HepG2 (cell line): ENCODE data around the gene PUS3. TPM values are rescaled to one million over a fixed set of nuclear protein-coding genes. Genes with fewer than 3 reads are reported as not detected.

Experiments used
- CREB1 ChIP-seq, 2 experiments: fragments of 450-650 bp in 1 of 2; IDR thresholded peaks; 2 replicates each; pipeline ENCODE4 v1.6.1; 2016 to 2017; ENCODE audit warnings: control low read depth in 1 of 2, mild to moderate bottlenecking in 1 of 2, missing compliant biosample characterization in 1 of 2, missing genetic modification characterization in 1 of 2
- FOSL1 ChIP-seq: sonication (generic); formaldehyde crosslinking; IDR thresholded peaks from 2 replicates; pipeline ENCODE4 v1.9.0; 2021; ENCODE audit warnings: missing genetic modification reagents, borderline replicate concordance
- FOSL2 ChIP-seq: sonication (generic); formaldehyde crosslinking; IDR thresholded peaks from 2 replicates; pipeline ENCODE4 v1.4.0; 2020; ENCODE audit warnings: missing genetic modification reagents
- IKZF4 ChIP-seq: sonication (generic); formaldehyde crosslinking; IDR thresholded peaks from 2 replicates; pipeline ENCODE4 v1.5.1; 2020; ENCODE audit warnings: borderline replicate concordance, mild to moderate bottlenecking, low read depth, missing genetic modification reagents; ENCODE audit errors: not compliant biosample characterization
- KDM3A ChIP-seq: IDR thresholded peaks from 2 replicates; pipeline ENCODE4 v1.6.1; 2018; ENCODE audit warnings: low read depth, missing compliant biosample characterization
- POLR2G ChIP-seq: fragments of 200-400 bp; formaldehyde crosslinking; IDR thresholded peaks from 2 replicates; pipeline ENCODE4 v1.6.1; 2018; ENCODE audit warnings: mild to moderate bottlenecking, low read depth, low read length, moderate library complexity
- REL ChIP-seq: sonication (generic); formaldehyde crosslinking; conservative IDR thresholded peaks from 2 replicates; pipeline ENCODE4 v1.8.0; 2022; ENCODE audit warnings: mild to moderate bottlenecking, missing genetic modification reagents, moderate library complexity
- SAP130 ChIP-seq: IDR thresholded peaks from 2 replicates; pipeline ENCODE4 v1.6.1; 2016; ENCODE audit warnings: low read depth
- SRF ChIP-seq: IDR thresholded peaks from 2 replicates; pipeline ENCODE4 v1.6.1; 2011; ENCODE audit warnings: mild to moderate bottlenecking, low read depth, low read length, moderate library complexity
- ZNF780A ChIP-seq: sonication (generic); formaldehyde crosslinking; IDR thresholded peaks from 2 replicates; pipeline ENCODE4 v1.8.0; 2022; ENCODE audit warnings: mild to moderate bottlenecking, missing genetic modification reagents, moderate library complexity
- polyA plus RNA-seq, 8 experiments: library from polyadenylated mRNA; depleted of rRNA in 3 of 8; stranded (reverse) in 7 of 8; unstranded in 1 of 8; fragments of >200 nt; fragmentation: Illumina TruSeq in 4 of 8; extraction: Trizol in 4 of 8; gene quantifications; 2 replicates each; pipeline versions ENCODE4 v1.2.1 to v1.2.3, GENCODE V29; 2011 to 2016; ENCODE audit warnings: low read depth in 4 of 8, missing spikeins in 1 of 8, mixed read lengths in 1 of 8; ENCODE audit not compliant: insufficient read depth in 1 of 8
- total RNA-seq, 5 experiments: library from RNA; depleted of rRNA; stranded (reverse); fragments of >200 nt; fragmentation: Illumina TruSeq; extraction: Trizol; gene quantifications; 2 replicates each; pipeline ENCODE4 v1.2.3, GENCODE V29; 2016; ENCODE audit warnings: low read depth in 1 of 5
- TF ChIP-seq, protein P1 (sequence below), 2 experiments: sonication (generic) in 1 of 2; formaldehyde crosslinking in 1 of 2; IDR thresholded peaks; 2 replicates each; pipeline versions ENCODE4 v1.4.0 to v1.6.1; 2016 to 2020; ENCODE audit warnings: borderline replicate concordance in 1 of 2, low read depth in 1 of 2, mild to moderate bottlenecking in 1 of 2, missing genetic modification reagents in 1 of 2
- TF ChIP-seq, protein P2 (sequence below): sonication (generic); formaldehyde crosslinking; IDR thresholded peaks from 2 replicates; pipeline ENCODE4 v1.5.1; 2020; ENCODE audit warnings: mild to moderate bottlenecking, moderate library complexity, missing genetic modification reagents
- TF ChIP-seq, protein P3 (sequence below): sonication (generic); formaldehyde crosslinking; IDR thresholded peaks from 2 replicates; pipeline ENCODE4 v1.5.0; 2020; ENCODE audit warnings: mild to moderate bottlenecking, missing genetic modification reagents
- TF ChIP-seq, protein P4 (sequence below): sonication (generic); formaldehyde crosslinking; IDR thresholded peaks from 2 replicates; pipeline ENCODE4 v1.4.0; 2020; ENCODE audit warnings: missing genetic modification reagents

PUS3 gene
- total and polyA plus RNA-seq, 2 of the 13 experiments (the other 11 are each of a cell fraction or from before 2014, with no cell fraction given): 6.0 to 18.2 TPM

DNA sequence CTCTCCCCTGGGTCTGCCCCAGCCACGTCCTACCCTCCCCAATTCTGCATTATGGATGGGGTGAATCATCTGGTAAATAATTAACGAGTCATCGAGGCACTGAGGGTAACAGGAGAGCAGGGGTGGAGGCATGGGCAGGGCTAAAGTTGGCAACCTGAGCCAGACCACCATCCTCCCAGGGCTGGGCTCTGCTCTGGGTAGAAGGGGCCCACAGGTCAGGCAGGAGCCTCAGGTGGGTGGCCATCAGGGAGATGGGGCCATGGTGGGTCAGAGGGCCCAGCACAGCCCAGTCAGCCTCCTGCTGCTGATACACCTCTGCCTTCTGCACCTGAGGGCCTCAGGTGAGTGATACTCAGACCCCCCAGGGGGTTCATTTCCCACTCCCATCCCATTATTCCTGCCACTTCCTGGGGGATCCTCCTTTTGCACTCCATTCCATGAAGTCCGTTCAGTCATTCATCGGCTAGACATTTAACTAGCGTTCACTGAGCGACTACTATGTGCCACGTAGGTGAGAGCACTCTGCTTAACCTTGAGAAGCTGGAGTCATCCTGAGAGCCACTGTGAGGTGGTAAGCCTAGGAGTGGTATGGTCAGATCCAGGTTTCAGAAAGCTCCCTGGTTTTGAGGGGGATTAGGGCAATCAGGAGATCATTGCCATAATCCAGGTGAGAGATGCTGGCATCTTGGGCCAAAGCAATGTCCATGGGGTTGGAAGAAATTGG is 43.0 kb upstream of the PUS3 start, which contains the start of gene VSIG10L2 (continued):
- TF ChIP-seq CREB1 (IDR thresholded peaks at IDR 0.05) (no peak), CREB1 (CRISPR knock-in tag; IDR thresholded peaks at IDR 0.05) (no peak), REL (CRISPR knock-in tag) (no peak), SRF (no peak), KDM3A (CRISPR knock-in tag) (no peak), FOSL1 (CRISPR knock-in tag) (no peak), ZNF780A (CRISPR knock-in tag) (no peak), IKZF4 (no peak), POLR2G (no peak), SAP130 (CRISPR knock-in tag) (peak; percentile 21; the same call in 1 of the 2 replicates), FOSL2 (CRISPR knock-in tag) (peak; percentile 90)
- TF ChIP-seq, protein P1, sequence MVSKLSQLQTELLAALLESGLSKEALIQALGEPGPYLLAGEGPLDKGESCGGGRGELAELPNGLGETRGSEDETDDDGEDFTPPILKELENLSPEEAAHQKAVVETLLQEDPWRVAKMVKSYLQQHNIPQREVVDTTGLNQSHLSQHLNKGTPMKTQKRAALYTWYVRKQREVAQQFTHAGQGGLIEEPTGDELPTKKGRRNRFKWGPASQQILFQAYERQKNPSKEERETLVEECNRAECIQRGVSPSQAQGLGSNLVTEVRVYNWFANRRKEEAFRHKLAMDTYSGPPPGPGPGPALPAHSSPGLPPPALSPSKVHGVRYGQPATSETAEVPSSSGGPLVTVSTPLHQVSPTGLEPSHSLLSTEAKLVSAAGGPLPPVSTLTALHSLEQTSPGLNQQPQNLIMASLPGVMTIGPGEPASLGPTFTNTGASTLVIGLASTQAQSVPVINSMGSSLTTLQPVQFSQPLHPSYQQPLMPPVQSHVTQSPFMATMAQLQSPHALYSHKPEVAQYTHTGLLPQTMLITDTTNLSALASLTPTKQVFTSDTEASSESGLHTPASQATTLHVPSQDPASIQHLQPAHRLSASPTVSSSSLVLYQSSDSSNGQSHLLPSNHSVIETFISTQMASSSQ (IDR thresholded peaks at IDR 0.05; ENCODE audit: low read depth): peak; percentile 85
- TF ChIP-seq, protein P1 (CRISPR knock-in tag; IDR thresholded peaks at IDR 0.05; ENCODE audit: borderline replicate concordance): peak; percentile 63; the same call in 1 of the 2 replicates
- TF ChIP-seq, protein P2, sequence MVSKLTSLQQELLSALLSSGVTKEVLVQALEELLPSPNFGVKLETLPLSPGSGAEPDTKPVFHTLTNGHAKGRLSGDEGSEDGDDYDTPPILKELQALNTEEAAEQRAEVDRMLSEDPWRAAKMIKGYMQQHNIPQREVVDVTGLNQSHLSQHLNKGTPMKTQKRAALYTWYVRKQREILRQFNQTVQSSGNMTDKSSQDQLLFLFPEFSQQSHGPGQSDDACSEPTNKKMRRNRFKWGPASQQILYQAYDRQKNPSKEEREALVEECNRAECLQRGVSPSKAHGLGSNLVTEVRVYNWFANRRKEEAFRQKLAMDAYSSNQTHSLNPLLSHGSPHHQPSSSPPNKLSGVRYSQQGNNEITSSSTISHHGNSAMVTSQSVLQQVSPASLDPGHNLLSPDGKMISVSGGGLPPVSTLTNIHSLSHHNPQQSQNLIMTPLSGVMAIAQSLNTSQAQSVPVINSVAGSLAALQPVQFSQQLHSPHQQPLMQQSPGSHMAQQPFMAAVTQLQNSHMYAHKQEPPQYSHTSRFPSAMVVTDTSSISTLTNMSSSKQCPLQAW (CRISPR knock-in tag): peak; percentile 66; the same call in 1 of the 2 replicates
- TF ChIP-seq, protein P3, sequence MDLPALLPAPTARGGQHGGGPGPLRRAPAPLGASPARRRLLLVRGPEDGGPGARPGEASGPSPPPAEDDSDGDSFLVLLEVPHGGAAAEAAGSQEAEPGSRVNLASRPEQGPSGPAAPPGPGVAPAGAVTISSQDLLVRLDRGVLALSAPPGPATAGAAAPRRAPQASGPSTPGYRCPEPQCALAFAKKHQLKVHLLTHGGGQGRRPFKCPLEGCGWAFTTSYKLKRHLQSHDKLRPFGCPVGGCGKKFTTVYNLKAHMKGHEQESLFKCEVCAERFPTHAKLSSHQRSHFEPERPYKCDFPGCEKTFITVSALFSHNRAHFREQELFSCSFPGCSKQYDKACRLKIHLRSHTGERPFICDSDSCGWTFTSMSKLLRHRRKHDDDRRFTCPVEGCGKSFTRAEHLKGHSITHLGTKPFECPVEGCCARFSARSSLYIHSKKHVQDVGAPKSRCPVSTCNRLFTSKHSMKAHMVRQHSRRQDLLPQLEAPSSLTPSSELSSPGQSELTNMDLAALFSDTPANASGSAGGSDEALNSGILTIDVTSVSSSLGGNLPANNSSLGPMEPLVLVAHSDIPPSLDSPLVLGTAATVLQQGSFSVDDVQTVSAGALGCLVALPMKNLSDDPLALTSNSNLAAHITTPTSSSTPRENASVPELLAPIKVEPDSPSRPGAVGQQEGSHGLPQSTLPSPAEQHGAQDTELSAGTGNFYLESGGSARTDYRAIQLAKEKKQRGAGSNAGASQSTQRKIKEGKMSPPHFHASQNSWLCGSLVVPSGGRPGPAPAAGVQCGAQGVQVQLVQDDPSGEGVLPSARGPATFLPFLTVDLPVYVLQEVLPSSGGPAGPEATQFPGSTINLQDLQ (CRISPR knock-in tag): no peak
- TF ChIP-seq, protein P4, sequence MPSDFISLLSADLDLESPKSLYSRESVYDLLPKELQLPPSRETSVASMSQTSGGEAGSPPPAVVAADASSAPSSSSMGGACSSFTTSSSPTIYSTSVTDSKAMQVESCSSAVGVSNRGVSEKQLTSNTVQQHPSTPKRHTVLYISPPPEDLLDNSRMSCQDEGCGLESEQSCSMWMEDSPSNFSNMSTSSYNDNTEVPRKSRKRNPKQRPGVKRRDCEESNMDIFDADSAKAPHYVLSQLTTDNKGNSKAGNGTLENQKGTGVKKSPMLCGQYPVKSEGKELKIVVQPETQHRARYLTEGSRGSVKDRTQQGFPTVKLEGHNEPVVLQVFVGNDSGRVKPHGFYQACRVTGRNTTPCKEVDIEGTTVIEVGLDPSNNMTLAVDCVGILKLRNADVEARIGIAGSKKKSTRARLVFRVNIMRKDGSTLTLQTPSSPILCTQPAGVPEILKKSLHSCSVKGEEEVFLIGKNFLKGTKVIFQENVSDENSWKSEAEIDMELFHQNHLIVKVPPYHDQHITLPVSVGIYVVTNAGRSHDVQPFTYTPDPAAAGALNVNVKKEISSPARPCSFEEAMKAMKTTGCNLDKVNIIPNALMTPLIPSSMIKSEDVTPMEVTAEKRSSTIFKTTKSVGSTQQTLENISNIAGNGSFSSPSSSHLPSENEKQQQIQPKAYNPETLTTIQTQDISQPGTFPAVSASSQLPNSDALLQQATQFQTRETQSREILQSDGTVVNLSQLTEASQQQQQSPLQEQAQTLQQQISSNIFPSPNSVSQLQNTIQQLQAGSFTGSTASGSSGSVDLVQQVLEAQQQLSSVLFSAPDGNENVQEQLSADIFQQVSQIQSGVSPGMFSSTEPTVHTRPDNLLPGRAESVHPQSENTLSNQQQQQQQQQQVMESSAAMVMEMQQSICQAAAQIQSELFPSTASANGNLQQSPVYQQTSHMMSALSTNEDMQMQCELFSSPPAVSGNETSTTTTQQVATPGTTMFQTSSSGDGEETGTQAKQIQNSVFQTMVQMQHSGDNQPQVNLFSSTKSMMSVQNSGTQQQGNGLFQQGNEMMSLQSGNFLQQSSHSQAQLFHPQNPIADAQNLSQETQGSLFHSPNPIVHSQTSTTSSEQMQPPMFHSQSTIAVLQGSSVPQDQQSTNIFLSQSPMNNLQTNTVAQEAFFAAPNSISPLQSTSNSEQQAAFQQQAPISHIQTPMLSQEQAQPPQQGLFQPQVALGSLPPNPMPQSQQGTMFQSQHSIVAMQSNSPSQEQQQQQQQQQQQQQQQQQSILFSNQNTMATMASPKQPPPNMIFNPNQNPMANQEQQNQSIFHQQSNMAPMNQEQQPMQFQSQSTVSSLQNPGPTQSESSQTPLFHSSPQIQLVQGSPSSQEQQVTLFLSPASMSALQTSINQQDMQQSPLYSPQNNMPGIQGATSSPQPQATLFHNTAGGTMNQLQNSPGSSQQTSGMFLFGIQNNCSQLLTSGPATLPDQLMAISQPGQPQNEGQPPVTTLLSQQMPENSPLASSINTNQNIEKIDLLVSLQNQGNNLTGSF (CRISPR knock-in tag): no peak
